ENCODE results near the gene NR2F1-AS1.

NR2F1-AS1 gene

GRCh38 chr5:93403141-93403928, 177.7 kb downstream of the NR2F1-AS1 start:
- Histone ChIP-seq H3K27me3 (replicated peaks; ENCODE audit: insufficient read depth, low read length) (no peaks in the 10 kb centered on the region), H3K4me1 (ENCODE audit: low read length) (peaks cover 4% of the 10 kb centered on the region; the same call in 1 of the 2 replicates), H3K4me2 (ENCODE audit: low read depth, low read length) (no peak overlapping the region), H3K4me3 (ENCODE audit: low read length) (no peak overlapping the region), H3K9ac (ENCODE audit: low read length) (no peak overlapping the region), H4K20me1 (ENCODE audit: insufficient read depth, low read length) (no peaks in the 10 kb centered on the region), H3K79me2 (ENCODE audit: low read length) (no peaks in the 10 kb centered on the region), H3K9me2 (replicated peaks; ENCODE audit: insufficient read depth, low read length) (no peaks in the 10 kb centered on the region), H2AFZ (ENCODE audit: low read length) (no peak overlapping the region), H3K36me3 (replicated peaks; ENCODE audit: insufficient read depth, low read length) (no peaks in the 10 kb centered on the region), H3K27ac (ENCODE audit: low read length) (no peak overlapping the region), H3K9me3 (replicated peaks; ENCODE audit: insufficient read depth, low read length) (no peaks in the 10 kb centered on the region), H3F3A (ENCODE audit: insufficient read depth, low read length) (no peaks in the 10 kb centered on the region)
- DNase-seq, result no peak
- no peak for TF ChIP-seq CTCF (IDR thresholded peaks at IDR 0.05; ENCODE audit: low read length)
- TF ChIP-seq EZH2phosphoT487 (IDR thresholded peaks at IDR 0.05; ENCODE audit: low read length), result no peak
- no peak for TF ChIP-seq EZH2 (optimal IDR thresholded peaks at IDR 0.05; ENCODE audit: low read depth, low read length)

GRCh38 chr5:93402451-93402850, 178.6 kb downstream of the NR2F1-AS1 start:
- H3K4me2 ChIP-seq (ENCODE audit: low read depth, low read length), result no peak overlapping the region
- H3K79me2 ChIP-seq (ENCODE audit: low read length), result no peaks in the 10 kb centered on the region
- no peaks in the 10 kb centered on the region for H3F3A ChIP-seq (ENCODE audit: insufficient read depth, low read length)
- H3K9ac ChIP-seq (ENCODE audit: low read length), result no peak overlapping the region
- H2AFZ ChIP-seq (ENCODE audit: low read length), result no peak overlapping the region
- TF ChIP-seq CTCF (IDR thresholded peaks at IDR 0.05; ENCODE audit: low read length) (no peak), EZH2 (optimal IDR thresholded peaks at IDR 0.05; ENCODE audit: low read depth, low read length) (no peak), EZH2phosphoT487 (IDR thresholded peaks at IDR 0.05; ENCODE audit: low read length) (no peak)
- H3K4me1 ChIP-seq (ENCODE audit: low read length), result peaks cover 4% of the 10 kb centered on the region; the same call in 1 of the 2 replicates
- H3K4me3 ChIP-seq (ENCODE audit: low read length), result no peak overlapping the region
- no peak overlapping the region for H3K27ac ChIP-seq (ENCODE audit: low read length)
- no peaks in the 10 kb centered on the region for H3K27me3 ChIP-seq (replicated peaks; ENCODE audit: insufficient read depth, low read length)
- no peaks in the 10 kb centered on the region for H4K20me1 ChIP-seq (ENCODE audit: insufficient read depth, low read length)
- H3K9me3 ChIP-seq (replicated peaks; ENCODE audit: insufficient read depth, low read length), result no peaks in the 10 kb centered on the region
- H3K36me3 ChIP-seq (replicated peaks; ENCODE audit: insufficient read depth, low read length), result no peaks in the 10 kb centered on the region
- no peak for DNase-seq
- no peaks in the 10 kb centered on the region for H3K9me2 ChIP-seq (replicated peaks; ENCODE audit: insufficient read depth, low read length)

- no peak overlapping the region for H2AFZ ChIP-seq (ENCODE audit: low read length)
- no peaks in the 10 kb centered on the region for H3K27me3 ChIP-seq (replicated peaks; ENCODE audit: insufficient read depth, low read length)
- TF ChIP-seq EZH2 (optimal IDR thresholded peaks at IDR 0.05; ENCODE audit: low read depth, low read length), result no peak
- no peak for TF ChIP-seq EZH2phosphoT487 (IDR thresholded peaks at IDR 0.05; ENCODE audit: low read length)
- no peak for TF ChIP-seq CTCF (IDR thresholded peaks at IDR 0.05; ENCODE audit: low read length)
- no peaks in the 10 kb centered on the region for H3F3A ChIP-seq (ENCODE audit: insufficient read depth, low read length)
- no peak overlapping the region for H3K27ac ChIP-seq (ENCODE audit: low read length)
- no peaks in the 10 kb centered on the region for H3K79me2 ChIP-seq (ENCODE audit: low read length)
- DNase-seq, result peak; percentile 56
- H3K9me3 ChIP-seq (replicated peaks; ENCODE audit: insufficient read depth, low read length), result no peaks in the 10 kb centered on the region
- H3K4me3 ChIP-seq (ENCODE audit: low read length), result no peak overlapping the region
- H3K36me3 ChIP-seq (replicated peaks; ENCODE audit: insufficient read depth, low read length), result no peaks in the 10 kb centered on the region
- peak overlapping the region; percentile 24; the same call in 1 of the 2 replicates for H3K4me2 ChIP-seq (ENCODE audit: low read depth, low read length)
- peaks cover 4% of the 10 kb centered on the region; the same call in 1 of the 2 replicates for H3K4me1 ChIP-seq (ENCODE audit: low read length)
- H4K20me1 ChIP-seq (ENCODE audit: insufficient read depth, low read length), result no peaks in the 10 kb centered on the region
- H3K9ac ChIP-seq (ENCODE audit: low read length), result no peak overlapping the region
- no peaks in the 10 kb centered on the region for H3K9me2 ChIP-seq (replicated peaks; ENCODE audit: insufficient read depth, low read length)
These were observed 179.3 kb downstream of the NR2F1-AS1 start for GRCh38 chr5:93401634-93402213.

All from MM.1S (cell line).